RWPE1 (cell line): ENCODE data around the gene TPPP3.
A peak's percentile ranks its signal among the peaks of the same experiment; 100 is the strongest.

Source experiments
- CTCF ChIA-PET: fragments of 350-600 bp; sonication (Branson Sonifier 250); formaldehyde crosslinking; extraction: SDS; loops from one replicate; lab custom pipeline; 2021; lab: Yijun Ruan, JAX
- POLR2A ChIA-PET: fragments of 400-600 bp; formaldehyde crosslinking; extraction: SDS; loops from one replicate; lab custom pipeline; 2020; ENCODE audit warnings: antibody characterized with exemption; ENCODE audit not compliant: low non-redundant PET; lab: Yijun Ruan, JAX
- DNase-seq: peaks from one replicate; pipeline ENCODE4 v3.0.0; 2012; ENCODE audit warnings: low spot score
- H3K27ac ChIP-seq: fragments of 450-650 bp; 2 replicates; pipeline ENCODE4 v1.5.1; 2017
- TF ChIP-seq, protein P1 (sequence below): fragments of 450-650 bp; conservative IDR thresholded peaks from 2 replicates; pipeline ENCODE4 v1.5.1; 2017; ENCODE audit warnings: low read depth, mild to moderate bottlenecking

The TPPP3 gene

DNA sequence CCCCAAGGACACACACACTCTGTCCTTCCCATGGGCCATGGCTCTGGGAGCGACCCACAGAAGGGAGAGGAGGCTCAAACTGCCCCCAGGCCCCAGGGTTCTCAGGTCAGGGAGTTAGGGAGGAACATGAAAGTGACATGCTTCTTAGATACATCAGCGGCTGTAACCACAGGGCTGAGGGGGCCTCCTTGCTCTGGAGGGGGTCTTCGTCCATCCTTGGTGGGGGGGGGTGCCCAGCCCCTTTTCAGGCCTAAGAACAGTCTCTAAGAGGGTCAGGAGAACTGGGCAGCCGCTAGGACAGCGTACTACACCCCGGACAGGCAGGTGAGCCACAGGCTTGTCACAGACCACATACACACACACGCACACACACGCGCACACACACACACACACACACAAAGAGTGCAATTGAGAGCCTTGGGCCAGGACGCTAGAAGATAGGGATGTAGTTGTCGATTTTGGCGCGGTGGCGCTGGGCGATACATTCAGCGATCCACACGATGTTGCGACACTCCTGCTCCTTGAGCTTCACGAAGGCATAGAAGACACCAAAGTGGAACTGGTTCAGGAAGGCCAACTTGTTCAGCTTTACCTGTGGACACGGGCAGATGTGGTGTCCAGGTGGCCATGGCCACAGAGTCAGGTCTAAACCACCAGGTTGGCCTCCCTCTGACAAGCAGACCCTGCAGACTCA, 44.9 kb upstream of the TPPP3 start:
- H3K27ac ChIP-seq, result peak overlapping the region; percentile 47
- DNase-seq, result no peak
- CTCF ChIA-PET, result interaction anchor here (0.9 to 1.4 kb wide), 2 partner anchors 10 to 24 kb away, joined by 4 to 5 read pairs; no protein-coding TSS in a partner anchor
- POLR2A ChIA-PET, result no interaction called here
- TF ChIP-seq, protein P1, sequence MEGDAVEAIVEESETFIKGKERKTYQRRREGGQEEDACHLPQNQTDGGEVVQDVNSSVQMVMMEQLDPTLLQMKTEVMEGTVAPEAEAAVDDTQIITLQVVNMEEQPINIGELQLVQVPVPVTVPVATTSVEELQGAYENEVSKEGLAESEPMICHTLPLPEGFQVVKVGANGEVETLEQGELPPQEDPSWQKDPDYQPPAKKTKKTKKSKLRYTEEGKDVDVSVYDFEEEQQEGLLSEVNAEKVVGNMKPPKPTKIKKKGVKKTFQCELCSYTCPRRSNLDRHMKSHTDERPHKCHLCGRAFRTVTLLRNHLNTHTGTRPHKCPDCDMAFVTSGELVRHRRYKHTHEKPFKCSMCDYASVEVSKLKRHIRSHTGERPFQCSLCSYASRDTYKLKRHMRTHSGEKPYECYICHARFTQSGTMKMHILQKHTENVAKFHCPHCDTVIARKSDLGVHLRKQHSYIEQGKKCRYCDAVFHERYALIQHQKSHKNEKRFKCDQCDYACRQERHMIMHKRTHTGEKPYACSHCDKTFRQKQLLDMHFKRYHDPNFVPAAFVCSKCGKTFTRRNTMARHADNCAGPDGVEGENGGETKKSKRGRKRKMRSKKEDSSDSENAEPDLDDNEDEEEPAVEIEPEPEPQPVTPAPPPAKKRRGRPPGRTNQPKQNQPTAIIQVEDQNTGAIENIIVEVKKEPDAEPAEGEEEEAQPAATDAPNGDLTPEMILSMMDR, result no peak

DNA sequence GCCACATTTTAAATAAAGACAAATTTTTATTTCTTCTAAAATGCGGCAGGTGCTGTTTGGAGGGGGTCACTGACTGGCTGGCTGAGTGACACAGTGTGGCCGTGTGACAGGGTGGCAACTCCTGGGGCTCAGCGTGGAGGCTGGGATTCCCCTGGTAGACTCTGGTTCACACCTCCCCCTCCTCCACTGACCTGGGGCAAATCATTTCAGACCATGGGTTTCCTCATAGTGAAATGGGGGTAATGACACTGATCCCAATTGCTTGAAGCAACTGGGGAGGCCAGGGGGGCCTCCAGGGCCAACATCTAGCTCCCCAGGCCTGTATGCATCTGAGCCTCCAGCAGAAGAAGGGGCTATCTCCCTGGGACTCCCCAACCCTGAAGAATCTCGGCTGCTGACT, 44.2 kb upstream of the TPPP3 start:
- no peak overlapping the region; the same call in 1 of the 2 replicates for H3K27ac ChIP-seq
- TF ChIP-seq, protein P1, result no peak
- CTCF ChIA-PET, result interaction anchor here (0.9 kb wide), 1 partner anchor 10 kb away, joined by 4 read pairs; no protein-coding TSS in a partner anchor

DNA sequence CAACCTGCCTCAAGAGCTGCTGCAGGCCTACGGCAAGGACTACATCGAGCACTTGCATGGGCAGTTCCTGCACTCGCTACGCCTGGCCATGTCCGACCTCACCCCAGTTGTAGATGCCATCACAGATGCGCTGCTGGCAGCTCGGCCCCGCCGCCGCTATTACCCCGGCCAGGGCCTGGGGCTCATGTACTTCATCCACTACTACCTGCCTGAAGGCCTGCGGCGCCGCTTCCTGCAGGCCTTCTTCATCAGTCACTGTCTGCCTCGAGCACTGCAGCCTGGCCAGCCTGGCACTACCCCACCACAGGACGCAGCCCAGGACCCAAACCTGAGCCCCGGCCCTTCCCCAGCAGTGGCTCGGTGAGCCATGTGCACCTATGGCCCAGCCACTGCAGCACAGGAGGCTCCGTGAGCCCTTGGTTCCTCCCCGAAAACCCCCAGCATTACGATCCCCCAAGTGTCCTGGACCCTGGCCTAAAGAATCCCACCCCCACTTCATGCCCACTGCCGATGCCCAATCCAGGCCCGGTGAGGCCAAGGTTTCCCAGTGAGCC, 43.4 kb upstream of the TPPP3 start:
- DNase-seq, result no peak
- TF ChIP-seq, protein P1, result no peak
- POLR2A ChIA-PET, result interaction anchor here (0.5 kb wide), 1 partner anchor 376 kb away, joined by 3 read pairs; no protein-coding TSS in a partner anchor
- CTCF ChIA-PET, result interaction anchor here (0.6 kb wide), 1 partner anchor 176 kb away, joined by 3 read pairs; no protein-coding TSS in a partner anchor
- H3K27ac ChIP-seq, result no peak overlapping the region; the same call in 1 of the 2 replicates

More for the DNA sequence above, 44.2 kb upstream of the TPPP3 start:
- POLR2A ChIA-PET, result no interaction called here
- DNase-seq, result no peak

DNA sequence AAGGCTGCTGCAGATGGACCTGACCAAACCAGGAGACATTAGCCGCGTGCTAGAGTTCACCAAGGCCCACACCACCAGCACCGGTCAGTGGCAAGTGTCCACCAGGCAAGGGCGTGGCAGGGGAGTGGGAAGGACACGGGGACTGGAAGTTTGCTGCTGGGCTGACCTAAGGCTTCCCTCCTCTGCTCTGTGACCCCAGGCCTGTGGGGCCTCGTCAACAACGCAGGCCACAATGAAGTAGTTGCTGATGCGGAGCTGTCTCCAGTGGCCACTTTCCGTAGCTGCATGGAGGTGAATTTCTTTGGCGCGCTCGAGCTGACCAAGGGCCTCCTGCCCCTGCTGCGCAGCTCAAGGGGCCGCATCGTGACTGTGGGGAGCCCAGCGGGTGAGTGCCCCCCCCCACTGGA, 42.5 kb upstream of the TPPP3 start:
- DNase-seq, result no peak
- POLR2A ChIA-PET, result interaction anchor here (0.5 to 0.6 kb wide), 2 partner anchors 57 to 377 kb away, joined by 3 read pairs; no protein-coding TSS in a partner anchor
- TF ChIP-seq, protein P1, result no peak
- CTCF ChIA-PET, result interaction anchor here (0.6 to 0.7 kb wide), 2 partner anchors 54 to 98 kb away, joined by 3 to 4 read pairs; no protein-coding TSS in a partner anchor
- H3K27ac ChIP-seq, result no peak overlapping the region

DNA sequence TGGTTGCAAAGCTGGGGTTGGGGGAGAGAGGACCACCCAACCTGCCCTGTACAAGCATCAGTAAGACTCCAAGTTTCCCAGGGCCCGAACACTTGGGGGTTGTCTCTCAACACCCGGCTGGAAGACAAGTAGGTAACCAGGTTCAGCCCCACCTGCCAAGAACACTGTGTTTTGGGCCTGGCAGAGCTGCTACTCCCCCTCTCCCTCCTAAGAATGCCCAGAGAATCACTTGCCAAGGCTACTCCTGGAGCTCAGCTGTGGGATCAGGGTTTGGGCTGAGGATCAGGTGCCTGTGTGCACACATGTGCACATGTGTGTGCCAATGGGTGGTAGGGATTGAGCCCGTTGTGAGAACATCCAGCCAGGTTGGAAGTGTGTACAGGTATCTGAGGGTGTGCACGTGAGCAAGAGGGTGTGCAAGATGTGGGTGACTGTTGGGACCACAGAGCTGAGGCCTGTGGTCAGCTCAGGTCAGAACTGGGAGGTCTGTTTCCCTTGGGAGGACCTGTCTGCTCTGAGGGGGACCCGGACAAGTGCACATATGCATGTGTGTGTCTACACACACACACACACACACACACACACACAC, 39.9 kb upstream of the TPPP3 start:
- ChIA-PET CTCF (no interaction called here), POLR2A (interaction anchor here (0.5 to 0.7 kb wide), 3 partner anchors 20 to 200 kb away, joined by 3 to 4 read pairs (median 3); no protein-coding TSS in a partner anchor)
- TF ChIP-seq, protein P1, result no peak
- no peak for DNase-seq
- no peak overlapping the region for H3K27ac ChIP-seq

DNA sequence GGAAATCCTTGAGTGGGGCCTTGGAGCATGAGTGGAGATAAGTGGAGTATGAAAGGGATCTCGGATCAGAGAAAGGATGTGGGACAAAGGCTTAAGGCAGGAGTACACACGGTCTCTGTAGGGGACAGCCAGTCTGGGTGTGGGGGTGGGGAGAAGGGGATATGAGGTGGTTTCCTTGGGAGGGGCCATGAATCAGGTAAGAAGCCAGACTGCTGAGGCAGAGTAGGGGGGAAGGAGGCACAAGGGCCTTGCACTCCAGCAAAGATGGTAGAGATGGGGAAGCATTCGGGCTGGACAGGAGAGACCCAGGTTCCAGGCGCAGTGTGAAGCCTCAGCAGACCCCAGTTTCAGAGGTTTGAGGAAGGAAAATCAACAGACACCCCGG, 39.2 kb upstream of the TPPP3 start:
- POLR2A ChIA-PET, result no interaction called here
- no peak overlapping the region for H3K27ac ChIP-seq
- DNase-seq, result no peak
- CTCF ChIA-PET, result no interaction called here
- TF ChIP-seq, protein P1, result no peak
